NCI-H526 (cell line): ENCODE measurements around the gene EXOC7.
A peak's percentile ranks its signal among the peaks of the same experiment; 100 is the strongest.
"Not testable (repeated sequence)": the region's sequence is repeated elsewhere in the genome, so short reads cannot be mapped to it uniquely, and the experiment has no call there.

Experiments
- DNase-seq, 2 experiments: peaks; one replicate each; lab custom pipeline; 2025; lab: John Stamatoyannopoulos, UW

EXOC7 gene

GRCh38 chr17:76076146-76076764 lies 27.3 kb downstream of the EXOC7 start:
- peak in 1 of 2 experiments; percentile 37 for DNase-seq

GRCh38 chr17:76075364-76076145 lies 28.0 kb downstream of the EXOC7 start:
- DNase-seq = peak in 1 of 2 experiments; percentile 51

GRCh38 chr17:76074390-76075363 lies 28.9 kb downstream of the EXOC7 start, which contains the start of gene GALR2:
TSS of gene GALR2 (plus strand) at chr17:76074781. CDS start at chr17:76074884, 103 bp downstream.
- peak in 1 of 2 experiments; percentile 24 for DNase-seq

- peak; percentile 78 to 96 for DNase-seq
Measured at GRCh38 chr17:76072148-76072858, 31.3 kb downstream of the EXOC7 start, which contains the start of gene SRP68. TSS of gene SRP68 (minus strand) at chr17:76072517. CDS start at chr17:76072491, 26 bp downstream.

- DNase-seq = no peak
Measured at GRCh38 chr17:76071531-76072147, 31.9 kb downstream of the EXOC7 start.

GRCh38 chr17:76065775-76066174 lies 37.8 kb downstream of the EXOC7 start:
- no peak for DNase-seq

GRCh38 chr17:76063875-76064546 lies 39.6 kb downstream of the EXOC7 start:
- no peak for DNase-seq

- DNase-seq = not testable (repeated sequence)
Measured at GRCh38 chr17:76058264-76058663, 45.3 kb downstream of the EXOC7 start.

- peak in 1 of 2 experiments; percentile 34 for DNase-seq
Measured at GRCh38 chr17:76056882-76057281, 46.7 kb downstream of the EXOC7 start.

GRCh38 chr17:76054112-76054476 lies 49.5 kb downstream of the EXOC7 start:
- DNase-seq = no peak

GRCh38 chr17:76053246-76054111 lies 50.1 kb downstream of the EXOC7 start:
- no peak for DNase-seq

GRCh38 chr17:76051561-76051960 lies 52.0 kb downstream of the EXOC7 start:
- DNase-seq = no peak

- no peak for DNase-seq
Measured at GRCh38 chr17:76050538-76051467, 52.8 kb downstream of the EXOC7 start.

GRCh38 chr17:76049836-76050537 lies 53.6 kb downstream of the EXOC7 start:
- DNase-seq = no peak

GRCh38 chr17:76049239-76049638 lies 54.3 kb downstream of the EXOC7 start:
- DNase-seq = no peak

- DNase-seq = no peak
Measured at GRCh38 chr17:76048711-76049110, 54.9 kb downstream of the EXOC7 start.

GRCh38 chr17:76048025-76048605 lies 55.5 kb downstream of the EXOC7 start:
- no peak for DNase-seq
